ENCODE results near the gene ACSL1.

GRCh38 chr4:184765473-184766340 lies 60.1 kb downstream of the ACSL1 start:
- TF ChIP-seq, protein P1, sequence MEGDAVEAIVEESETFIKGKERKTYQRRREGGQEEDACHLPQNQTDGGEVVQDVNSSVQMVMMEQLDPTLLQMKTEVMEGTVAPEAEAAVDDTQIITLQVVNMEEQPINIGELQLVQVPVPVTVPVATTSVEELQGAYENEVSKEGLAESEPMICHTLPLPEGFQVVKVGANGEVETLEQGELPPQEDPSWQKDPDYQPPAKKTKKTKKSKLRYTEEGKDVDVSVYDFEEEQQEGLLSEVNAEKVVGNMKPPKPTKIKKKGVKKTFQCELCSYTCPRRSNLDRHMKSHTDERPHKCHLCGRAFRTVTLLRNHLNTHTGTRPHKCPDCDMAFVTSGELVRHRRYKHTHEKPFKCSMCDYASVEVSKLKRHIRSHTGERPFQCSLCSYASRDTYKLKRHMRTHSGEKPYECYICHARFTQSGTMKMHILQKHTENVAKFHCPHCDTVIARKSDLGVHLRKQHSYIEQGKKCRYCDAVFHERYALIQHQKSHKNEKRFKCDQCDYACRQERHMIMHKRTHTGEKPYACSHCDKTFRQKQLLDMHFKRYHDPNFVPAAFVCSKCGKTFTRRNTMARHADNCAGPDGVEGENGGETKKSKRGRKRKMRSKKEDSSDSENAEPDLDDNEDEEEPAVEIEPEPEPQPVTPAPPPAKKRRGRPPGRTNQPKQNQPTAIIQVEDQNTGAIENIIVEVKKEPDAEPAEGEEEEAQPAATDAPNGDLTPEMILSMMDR (IDR thresholded peaks at IDR 0.05; ENCODE audit: extremely low read depth in 1 of 2, insufficient read depth in 1 of 2, low read depth in 1 of 2, low read length in 2 of 2), result no peak
- no peak for TF ChIP-seq POLR2A (IDR thresholded peaks at IDR 0.05; ENCODE audit: low read depth, low read length)
- no peak for TF ChIP-seq FOS (IDR thresholded peaks at IDR 0.05; ENCODE audit: borderline replicate concordance, insufficient read depth, low read length)
- TF ChIP-seq POLR2AphosphoS5 (IDR thresholded peaks at IDR 0.05; ENCODE audit: insufficient read depth, low read depth, low read length), result no peak

All from endothelial cell of umbilical vein (primary cell).